ENCODE data around the gene LNPK. TPM values are rescaled to one million over a fixed set of nuclear protein-coding genes. Genes with fewer than 3 reads are reported as not detected.
"Not testable (repeated sequence)": the region's sequence is repeated elsewhere in the genome, so short reads cannot be mapped to it uniquely, and the experiment has no call there.

LNPK gene
- total RNA-seq, 4 donors from 2014 or later = 23.1 to 36.1 (median 25.8) TPM

DNA sequence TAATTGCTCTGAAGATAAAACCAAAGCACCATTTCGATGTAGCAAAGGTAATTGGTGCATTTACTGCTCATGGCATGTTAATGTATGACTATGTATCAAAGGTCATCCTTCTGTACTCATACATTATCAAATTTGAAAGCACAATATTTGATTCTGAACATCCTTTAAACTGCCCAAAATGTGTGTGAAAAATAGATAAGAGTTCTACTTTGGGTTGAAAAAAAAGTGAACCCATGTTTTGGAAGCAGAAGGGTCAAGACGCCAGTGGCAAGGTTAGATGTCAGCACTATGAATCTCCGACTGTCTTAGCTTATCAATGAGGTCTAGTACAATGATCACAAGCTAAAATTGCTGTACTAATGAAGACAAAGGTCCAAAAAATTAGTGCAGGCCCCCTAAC is 83.1 kb downstream of the LNPK start:
- TF ChIP-seq CTCF (IDR thresholded peaks at IDR 0.05) = no peak
- TF ChIP-seq POLR2AphosphoS5 (IDR thresholded peaks at IDR 0.05) = no peak
- TF ChIP-seq EP300 (IDR thresholded peaks at IDR 0.05) = no peak
- TF ChIP-seq POLR2A (IDR thresholded peaks at IDR 0.05) = no peak
- Histone ChIP-seq H3K4me1 (no peaks in the 10 kb centered on the region), H3K27ac (no peak overlapping the region), H3K4me3 (no peak overlapping the region), H3K36me3 (no peaks in the 10 kb centered on the region), H3K27me3 (peaks cover 3% of the 10 kb centered on the region), H3K9me3 (no peaks in the 10 kb centered on the region)
- DNase-seq (ENCODE audit: low spot score in 2 of 2) = no peak
- 82% methylated on average over 3 of the region's 3 CpGs for WGBS

DNA sequence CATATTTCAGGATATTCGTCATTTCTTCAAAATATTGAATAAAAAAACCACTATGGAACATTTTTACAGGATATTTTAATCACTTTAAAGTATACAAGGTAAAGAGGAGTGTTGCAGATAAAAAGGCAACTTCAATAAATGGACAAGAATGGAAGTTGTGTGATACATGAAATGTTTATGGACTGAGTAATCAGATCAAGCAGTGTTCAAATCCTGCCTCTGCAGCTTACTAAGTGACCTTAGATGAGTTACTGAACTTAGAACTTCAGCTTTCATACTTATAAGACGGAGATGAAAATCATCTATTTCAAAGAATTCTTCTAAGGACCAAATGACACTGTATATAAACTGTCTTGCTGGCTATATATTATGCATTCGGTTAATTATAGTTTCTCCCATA is 87.2 kb downstream of the LNPK start:
- WGBS = 95% methylated on average over 3 of the region's 3 CpGs
- no peaks in the 10 kb centered on the region for H3K9me3 ChIP-seq
- no peaks in the 10 kb centered on the region for H3K36me3 ChIP-seq
- no peak overlapping the region for H3K4me3 ChIP-seq
- DNase-seq (ENCODE audit: low spot score in 2 of 2) = no peak
- TF ChIP-seq POLR2A (IDR thresholded peaks at IDR 0.05) (no peak), CTCF (IDR thresholded peaks at IDR 0.05) (no peak), POLR2AphosphoS5 (IDR thresholded peaks at IDR 0.05) (no peak)
- no peak overlapping the region for H3K27ac ChIP-seq
- H3K27me3 ChIP-seq = peaks cover 6% of the 10 kb centered on the region
- no peaks in the 10 kb centered on the region for H3K4me1 ChIP-seq

GRCh38 chr2:175913849-175914743 is 88.0 kb downstream of the LNPK start:
- not testable (repeated sequence) for H3K27ac ChIP-seq; DNase-seq (ENCODE audit: low spot score in 2 of 2); H3K4me1 ChIP-seq; H3K36me3 ChIP-seq; H3K4me3 ChIP-seq; H3K9me3 ChIP-seq; H3K27me3 ChIP-seq
- WGBS = 81% methylated on average over 11 of the region's 12 CpGs

DNA sequence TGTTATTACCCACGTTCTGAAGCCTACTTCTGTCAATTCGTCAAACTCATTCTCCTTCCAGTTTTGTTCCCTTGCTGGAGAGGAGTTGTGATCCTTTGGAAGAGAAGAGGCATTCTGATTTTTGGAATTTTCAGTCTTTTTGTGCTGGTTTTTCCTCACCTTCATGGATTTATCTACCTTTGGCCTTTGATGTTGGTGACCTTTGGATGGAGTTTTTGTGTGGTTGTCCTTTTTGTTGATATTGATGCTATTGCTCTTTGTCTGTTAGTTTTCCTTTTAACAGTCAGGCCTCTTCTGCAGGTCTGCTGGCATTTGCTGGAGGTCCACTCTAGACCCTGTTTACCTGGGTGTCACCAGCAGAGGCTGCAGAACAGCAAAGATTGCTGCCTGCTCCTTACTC is 88.8 kb downstream of the LNPK start:
- not testable (repeated sequence) for H3K27ac ChIP-seq; DNase-seq (ENCODE audit: low spot score in 2 of 2); H3K4me1 ChIP-seq; H3K4me3 ChIP-seq; H3K27me3 ChIP-seq; H3K36me3 ChIP-seq; H3K9me3 ChIP-seq
- WGBS = 74% methylated on average over 2 of the region's 2 CpGs

DNA sequence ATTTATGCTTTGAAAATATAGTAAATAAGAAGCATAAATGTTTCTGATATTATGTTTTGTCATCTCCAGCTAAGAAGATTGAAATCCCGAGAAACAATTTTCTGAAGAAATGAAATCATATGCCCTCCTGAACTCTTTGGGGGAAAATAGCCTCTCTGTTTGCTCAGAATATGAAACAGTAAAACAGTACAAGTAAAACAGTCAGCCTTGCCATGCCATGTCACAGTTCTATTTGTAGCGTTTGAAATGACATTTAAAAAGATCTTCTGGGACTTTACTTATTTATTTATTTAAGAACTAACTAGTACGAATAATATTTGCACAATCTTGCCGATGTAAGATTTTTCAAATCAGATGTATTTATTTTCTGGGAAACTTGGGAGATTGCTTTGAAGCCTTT is 98.0 kb downstream of the LNPK start:
- no peak for DNase-seq (ENCODE audit: low spot score in 2 of 2)
- Histone ChIP-seq H3K9me3 (no peaks in the 10 kb centered on the region), H3K4me3 (no peak overlapping the region), H3K27me3 (peaks cover 3% of the 10 kb centered on the region), H3K27ac (no peak overlapping the region), H3K4me1 (no peaks in the 10 kb centered on the region), H3K36me3 (no peaks in the 10 kb centered on the region)
- WGBS = 76% methylated on average over 4 of the region's 4 CpGs
- TF ChIP-seq EP300 (IDR thresholded peaks at IDR 0.05) (no peak), CTCF (IDR thresholded peaks at IDR 0.05) (no peak), POLR2A (IDR thresholded peaks at IDR 0.05) (no peak), POLR2AphosphoS5 (IDR thresholded peaks at IDR 0.05) (no peak)

- TF ChIP-seq POLR2AphosphoS5 (IDR thresholded peaks at IDR 0.05) = no peak
- no peak for TF ChIP-seq EP300 (IDR thresholded peaks at IDR 0.05)
- TF ChIP-seq CTCF (IDR thresholded peaks at IDR 0.05) = no peak
- no peak for TF ChIP-seq POLR2A (IDR thresholded peaks at IDR 0.05)
- H3K4me3 ChIP-seq = no peak overlapping the region
These were observed 98.6 kb downstream of the LNPK start for GRCh38 chr2:175903384-175903936.

DNA sequence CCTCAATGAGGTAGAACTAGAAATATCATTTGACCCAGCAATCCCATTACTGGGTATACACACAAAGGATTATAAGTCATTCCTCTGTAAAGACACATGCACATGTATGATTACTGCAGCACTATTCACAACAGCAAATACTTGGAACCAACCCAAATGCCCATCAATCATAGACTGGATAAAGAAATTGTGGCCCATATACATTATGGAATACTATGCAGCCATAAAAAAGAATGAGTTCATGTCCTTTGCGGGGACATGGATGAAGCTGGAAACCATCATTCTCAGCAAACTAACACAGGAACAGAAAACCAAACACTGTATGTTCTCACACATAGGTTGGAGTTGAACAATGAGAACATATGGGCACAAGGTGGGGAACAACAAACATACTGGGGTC is 106.1 kb downstream of the LNPK start:
- not testable (repeated sequence) for H3K36me3 ChIP-seq; H3K9me3 ChIP-seq; H3K27me3 ChIP-seq; H3K27ac ChIP-seq; H3K4me3 ChIP-seq; H3K4me1 ChIP-seq; DNase-seq (ENCODE audit: low spot score in 2 of 2)
- 100% methylated on average over 1 of the region's 1 CpG for WGBS

More at GRCh38 chr2:175903384-175903936, 98.6 kb downstream of the LNPK start:
- H3K9me3 ChIP-seq = no peaks in the 10 kb centered on the region
- no peaks in the 10 kb centered on the region for H3K36me3 ChIP-seq
- no peak for DNase-seq (ENCODE audit: low spot score in 2 of 2)
- peaks cover 3% of the 10 kb centered on the region for H3K27me3 ChIP-seq
- H3K4me1 ChIP-seq = no peaks in the 10 kb centered on the region
- no peak overlapping the region for H3K27ac ChIP-seq
- WGBS = 75% methylated on average over 1 of the region's 1 CpG
